Neural crest cell (in vitro differentiated cells): ENCODE results near the gene MTMR10. TPM values are rescaled to one million over a fixed set of nuclear protein-coding genes. Genes with fewer than 3 reads are reported as not detected.
A peak's percentile ranks its signal among the peaks of the same experiment; 100 is the strongest.

Experiments used
- DNase-seq: peaks from one replicate; pipeline ENCODE4 v3.0.0; 2021; ENCODE audit warnings: low read depth, mixed read lengths, low spot score
- H3K27ac Mint-ChIP-seq: one replicate; pipeline ENCODE4 v1.8.0; 2021; ENCODE audit warnings: mild to moderate bottlenecking, mixed read lengths; ENCODE audit not compliant: unreplicated experiment
- H3K27me3 Mint-ChIP-seq: 2 replicates; pipeline ENCODE4 v1.8.0; 2021; ENCODE audit warnings: low read depth, mild to moderate bottlenecking, mixed read lengths
- H3K36me3 Mint-ChIP-seq: 2 replicates; pipeline ENCODE4 v1.8.0; 2021; ENCODE audit warnings: low read depth, mild to moderate bottlenecking, mixed read lengths
- H3K4me1 Mint-ChIP-seq: 2 replicates; pipeline ENCODE4 v1.8.0; 2021; ENCODE audit warnings: mixed read lengths
- H3K4me3 Mint-ChIP-seq: one replicate; pipeline ENCODE4 v1.8.0; 2021; ENCODE audit warnings: mild to moderate bottlenecking, mixed read lengths
- H3K9me3 Mint-ChIP-seq: 2 replicates; pipeline ENCODE4 v1.8.0; 2021; ENCODE audit warnings: mixed read lengths
- total RNA-seq: library from RNA; stranded (reverse); gene quantifications from 2 replicates; pipeline ENCODE4 v1.2.1, GENCODE V29; 2021
- TF ChIP-seq, protein P1 (sequence below): fragments of 200-600 bp; sonication (generic); conservative IDR thresholded peaks from 2 replicates; pipeline ENCODE4 v1.5.0; 2021; ENCODE audit warnings: antibody characterized with exemption, mild to moderate bottlenecking

The MTMR10 gene
- total RNA-seq, 1 donor from 2014 or later = 18.6 TPM

DNA sequence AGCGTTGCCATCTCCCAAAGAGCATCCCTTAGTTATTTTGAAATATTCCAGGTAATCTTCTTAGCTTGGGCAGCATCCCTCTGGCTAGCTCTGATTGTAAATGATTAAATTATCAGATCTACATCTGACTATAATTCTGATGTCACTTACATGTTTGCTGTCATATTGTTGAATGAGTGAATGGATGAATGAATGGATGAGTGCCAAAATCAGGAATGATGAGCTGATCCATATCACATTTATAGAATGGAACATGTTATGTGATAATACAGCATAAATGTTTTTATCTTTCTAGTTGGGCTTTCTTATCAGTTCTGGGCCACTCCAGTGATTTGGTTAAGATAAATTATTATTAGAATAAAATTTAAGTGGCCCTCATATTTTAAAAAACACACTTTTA, 73.8 kb downstream of the MTMR10 start:
- Mint-ChIP-seq H3K9me3 (no peaks in the 10 kb centered on the region), H3K4me1 (peaks cover 14% of the 10 kb centered on the region), H3K4me3 (no peak overlapping the region), H3K27me3 (no peaks in the 10 kb centered on the region), H3K27ac (no peak overlapping the region), H3K36me3 (peaks cover 17% of the 10 kb centered on the region)
- TF ChIP-seq, protein P1, sequence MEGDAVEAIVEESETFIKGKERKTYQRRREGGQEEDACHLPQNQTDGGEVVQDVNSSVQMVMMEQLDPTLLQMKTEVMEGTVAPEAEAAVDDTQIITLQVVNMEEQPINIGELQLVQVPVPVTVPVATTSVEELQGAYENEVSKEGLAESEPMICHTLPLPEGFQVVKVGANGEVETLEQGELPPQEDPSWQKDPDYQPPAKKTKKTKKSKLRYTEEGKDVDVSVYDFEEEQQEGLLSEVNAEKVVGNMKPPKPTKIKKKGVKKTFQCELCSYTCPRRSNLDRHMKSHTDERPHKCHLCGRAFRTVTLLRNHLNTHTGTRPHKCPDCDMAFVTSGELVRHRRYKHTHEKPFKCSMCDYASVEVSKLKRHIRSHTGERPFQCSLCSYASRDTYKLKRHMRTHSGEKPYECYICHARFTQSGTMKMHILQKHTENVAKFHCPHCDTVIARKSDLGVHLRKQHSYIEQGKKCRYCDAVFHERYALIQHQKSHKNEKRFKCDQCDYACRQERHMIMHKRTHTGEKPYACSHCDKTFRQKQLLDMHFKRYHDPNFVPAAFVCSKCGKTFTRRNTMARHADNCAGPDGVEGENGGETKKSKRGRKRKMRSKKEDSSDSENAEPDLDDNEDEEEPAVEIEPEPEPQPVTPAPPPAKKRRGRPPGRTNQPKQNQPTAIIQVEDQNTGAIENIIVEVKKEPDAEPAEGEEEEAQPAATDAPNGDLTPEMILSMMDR = no peak
- no peak for DNase-seq

DNA sequence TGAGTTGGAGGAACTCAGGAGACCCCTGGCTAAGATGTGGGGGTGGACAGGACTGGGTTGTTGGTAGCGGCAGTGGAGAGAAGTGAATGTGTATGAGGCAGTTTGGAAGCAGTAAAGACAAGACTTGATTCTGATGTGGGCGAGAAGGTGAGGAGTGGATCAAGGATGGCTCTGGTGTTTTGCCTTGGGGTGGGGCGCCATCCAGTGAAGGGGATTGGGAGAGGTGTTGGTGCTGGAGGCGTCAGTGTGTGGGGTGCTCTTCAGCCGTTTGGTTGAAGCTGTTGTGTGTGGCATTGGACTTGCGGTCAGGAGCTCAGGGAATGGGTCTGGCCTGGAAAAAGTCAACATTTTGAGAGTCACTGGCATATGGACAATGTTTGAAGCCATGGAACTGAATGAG, 74.4 kb downstream of the MTMR10 start:
- H3K36me3 Mint-ChIP-seq = peaks cover 17% of the 10 kb centered on the region
- DNase-seq = no peak
- TF ChIP-seq, protein P1 = no peak
- no peak overlapping the region for H3K27ac Mint-ChIP-seq
- no peaks in the 10 kb centered on the region for H3K27me3 Mint-ChIP-seq
- H3K9me3 Mint-ChIP-seq = no peaks in the 10 kb centered on the region
- no peak overlapping the region for H3K4me3 Mint-ChIP-seq
- H3K4me1 Mint-ChIP-seq = peaks cover 7% of the 10 kb centered on the region

DNA sequence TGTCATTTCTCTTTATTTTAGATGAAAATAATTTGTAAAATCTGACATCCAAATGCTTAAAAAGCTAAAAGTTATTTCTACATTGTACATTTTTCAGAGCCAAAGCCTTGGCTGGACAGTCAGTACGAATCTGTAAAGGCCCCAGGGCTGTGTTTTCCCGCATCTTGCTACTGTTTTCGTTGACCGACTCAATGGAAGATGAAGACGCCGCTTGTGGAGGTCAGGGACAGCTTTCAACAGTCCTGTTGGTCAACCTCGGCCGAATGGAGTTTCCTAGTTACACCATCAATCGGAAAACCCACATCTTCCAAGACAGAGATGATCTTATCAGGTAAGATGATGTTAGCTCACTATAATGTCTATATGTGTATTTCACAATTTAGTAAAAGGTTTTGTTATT, 77.7 kb downstream of the MTMR10 start:
- no peak overlapping the region for H3K4me3 Mint-ChIP-seq
- no peak overlapping the region for H3K27ac Mint-ChIP-seq
- DNase-seq = no peak
- H3K4me1 Mint-ChIP-seq = no peaks in the 10 kb centered on the region
- TF ChIP-seq, protein P1 = no peak
- H3K9me3 Mint-ChIP-seq = no peaks in the 10 kb centered on the region
- H3K27me3 Mint-ChIP-seq = no peaks in the 10 kb centered on the region
- peaks cover 18% of the 10 kb centered on the region for H3K36me3 Mint-ChIP-seq

DNA sequence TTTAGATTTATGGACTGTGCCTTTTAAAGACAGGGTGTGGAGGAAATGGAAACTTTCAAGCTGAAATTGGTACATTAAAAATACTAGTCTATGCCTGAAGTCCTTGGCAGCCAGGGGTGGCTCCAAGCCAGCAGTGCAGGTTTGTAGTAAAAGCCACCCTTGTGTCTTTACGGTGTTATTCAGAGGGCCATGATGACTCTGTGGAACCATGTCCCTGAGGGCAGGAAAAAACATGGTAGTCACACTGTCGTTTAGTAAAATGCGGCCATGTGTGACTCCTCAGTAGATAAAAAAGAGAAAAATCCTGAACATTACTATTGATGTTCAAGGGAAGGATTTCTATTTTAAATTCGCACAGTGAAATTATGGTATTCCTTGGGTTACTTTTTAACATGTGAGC, 85.1 kb downstream of the MTMR10 start:
- H3K9me3 Mint-ChIP-seq = peaks cover 2% of the 10 kb centered on the region
- TF ChIP-seq, protein P1 = no peak
- DNase-seq = no peak
- peak overlapping the region; percentile 31 for H3K4me3 Mint-ChIP-seq
- H3K27me3 Mint-ChIP-seq = no peaks in the 10 kb centered on the region
- peaks cover 28% of the 10 kb centered on the region for H3K4me1 Mint-ChIP-seq
- peaks cover 3% of the 10 kb centered on the region for H3K36me3 Mint-ChIP-seq
- H3K27ac Mint-ChIP-seq = no peak overlapping the region

DNA sequence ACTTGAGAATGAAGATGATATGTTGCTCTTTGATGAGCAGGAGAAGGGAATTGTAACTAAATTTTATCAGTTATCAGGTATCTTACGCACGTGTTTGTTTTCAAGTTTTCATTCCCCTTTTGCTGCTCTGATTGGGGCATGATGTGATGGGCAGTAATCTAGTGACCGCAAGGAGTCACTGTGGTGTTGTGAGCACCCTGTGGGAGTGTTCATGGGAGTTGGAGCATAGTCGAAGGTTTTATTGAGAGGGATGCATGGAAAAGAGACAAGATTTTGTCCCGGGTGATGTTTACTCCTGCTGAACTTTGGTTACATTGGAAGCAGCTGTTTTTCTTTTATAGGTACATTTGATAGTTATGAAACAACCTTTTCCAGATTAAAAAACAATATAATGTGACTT, 85.6 kb downstream of the MTMR10 start:
- Mint-ChIP-seq H3K27me3 (no peaks in the 10 kb centered on the region), H3K36me3 (peaks cover 3% of the 10 kb centered on the region), H3K4me3 (peak overlapping the region; percentile 36), H3K4me1 (peaks cover 28% of the 10 kb centered on the region), H3K27ac (no peak overlapping the region), H3K9me3 (peaks cover 2% of the 10 kb centered on the region)
- DNase-seq = no peak
- TF ChIP-seq, protein P1 = no peak

DNA sequence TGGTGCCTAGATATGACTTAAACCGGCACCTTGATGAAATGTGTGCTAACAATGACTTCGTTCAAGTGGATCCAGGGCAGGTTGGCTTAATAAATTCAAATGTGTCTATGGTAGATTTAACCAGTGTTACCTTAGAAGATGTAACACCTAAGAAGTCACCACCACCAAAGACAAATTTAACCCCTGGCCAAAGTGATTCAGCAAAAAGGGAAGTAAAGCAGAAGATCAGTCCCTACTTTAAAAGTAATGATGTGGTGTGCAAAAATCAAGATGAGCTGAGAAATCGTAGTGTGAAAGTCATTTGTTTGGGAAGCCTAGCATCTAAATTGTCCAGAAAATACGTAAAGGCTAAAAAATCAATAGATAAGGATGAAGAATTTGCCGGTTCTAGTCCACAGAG, 86.6 kb downstream of the MTMR10 start:
- Mint-ChIP-seq H3K27me3 (no peaks in the 10 kb centered on the region), H3K27ac (no peak overlapping the region), H3K36me3 (no peaks in the 10 kb centered on the region), H3K4me3 (peak overlapping the region; percentile 83), H3K9me3 (peaks cover 2% of the 10 kb centered on the region), H3K4me1 (peaks cover 28% of the 10 kb centered on the region)
- DNase-seq = no peak
- TF ChIP-seq, protein P1 = no peak
